Cardiac fibroblast (primary cell): ENCODE results near the gene FBXW5.
A peak's percentile ranks its signal among the peaks of the same experiment; 100 is the strongest.

Experiments
- DNase-seq, 2 donors: peaks; one replicate each; pipeline versions ENCODE4 v3.0.0 to v3.0.0-alpha.2; 2010; ENCODE audit warnings: low read depth in 2 of 2
- H3K4me3 ChIP-seq, 2 donors: replicated peaks in 1 of 2; 1 replicate in 1 of 2; 2 replicates in 1 of 2; pipeline ENCODE4 v1.5.1; 2011; ENCODE audit warnings: low read depth in 2 of 2, low read length in 2 of 2, mild to moderate bottlenecking in 2 of 2, moderate library complexity in 1 of 2
- CTCF ChIP-seq: IDR thresholded peaks from one replicate; pipeline ENCODE4 v1.5.1; 2011; ENCODE audit warnings: low read depth, mild to moderate bottlenecking, low read length, inconsistent platforms

Gene FBXW5

DNA sequence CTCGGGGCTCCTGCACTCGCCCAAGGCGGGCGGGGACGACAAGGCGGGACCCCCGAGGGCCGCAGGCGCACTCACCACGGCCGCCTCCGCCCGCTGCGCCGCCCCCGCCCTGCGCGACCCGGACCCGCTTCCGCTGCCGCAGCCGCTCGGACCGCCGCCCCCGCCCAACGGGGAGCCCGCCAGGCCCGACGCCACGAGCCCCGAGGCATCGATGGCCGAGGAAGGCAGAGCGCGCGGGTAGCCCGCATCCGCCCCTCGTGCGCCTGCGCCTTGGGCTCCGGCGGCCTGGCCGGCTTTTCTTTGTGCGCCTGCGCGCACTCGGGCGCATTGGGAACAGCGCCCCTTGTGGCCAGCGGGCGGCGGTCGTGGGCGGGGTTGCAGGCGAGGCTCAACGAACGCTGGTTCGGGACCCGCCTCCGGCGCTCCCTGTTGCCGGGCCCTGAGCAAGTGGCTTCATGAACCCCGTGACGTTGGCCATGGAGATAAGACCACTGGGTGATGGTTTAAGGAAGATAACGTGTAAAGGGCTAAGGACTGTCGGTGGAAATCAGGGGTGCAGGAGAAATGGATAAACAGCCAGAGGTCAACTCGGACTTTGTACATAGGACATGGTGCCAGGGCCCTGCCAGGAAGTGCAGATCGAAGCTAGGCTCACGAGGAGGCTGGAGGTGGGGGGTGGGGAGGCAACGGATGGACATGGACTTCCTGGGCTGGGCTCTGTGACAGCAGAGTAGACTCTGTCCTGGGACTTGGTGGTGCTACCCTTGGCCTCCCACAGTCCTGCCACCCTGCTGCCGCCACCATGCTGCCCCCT lies at the start of gene FBXW5, which contains the start of gene C8G:
Gene FBXW5, minus strand, starts transcription at position 220 of the 814 bp plus-strand sequence. CDS start 655 bp downstream, outside the sequence.
Gene C8G, plus strand, starts transcription at position 725 of the 814 bp plus-strand sequence. Its CDS starts 78 bp downstream, at position 803.
- peak; percentile 71 for TF ChIP-seq CTCF
- DNase-seq: peak; percentile 90 to 95
- H3K4me3 ChIP-seq: peak within 1 kb of the TSS; percentile 84 to 85

DNA sequence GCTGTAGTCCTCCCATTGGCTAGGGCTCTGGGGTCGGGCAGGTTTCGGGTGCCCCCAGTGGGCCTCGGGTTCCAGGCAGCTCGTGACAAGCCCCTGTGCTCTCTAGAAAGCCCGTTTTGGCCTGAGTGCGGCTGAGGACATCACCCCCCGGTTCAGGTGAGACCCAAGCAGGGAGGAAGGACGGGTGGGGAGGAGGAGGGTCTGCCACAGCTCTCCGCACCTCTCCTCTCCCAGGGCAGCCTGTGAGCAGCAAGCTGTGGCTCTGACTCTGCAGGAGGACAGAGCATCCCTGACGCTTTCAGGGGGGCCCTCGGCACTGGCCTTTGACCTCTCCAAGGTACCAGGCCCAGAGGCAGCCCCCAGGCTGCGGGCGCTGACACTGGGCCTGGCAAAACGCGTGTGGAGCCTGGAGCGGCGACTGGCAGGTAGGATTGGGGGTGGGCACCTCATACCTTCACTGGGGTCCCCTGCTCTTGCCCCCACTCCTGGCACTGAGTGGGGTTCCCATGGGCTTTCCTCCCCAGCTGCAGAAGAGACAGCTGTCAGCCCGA lies 48.4 kb upstream of the FBXW5 start:
- DNase-seq: no peak
- peak overlapping the region; percentile 71 to 73 for H3K4me3 ChIP-seq
- no peak for TF ChIP-seq CTCF

DNA sequence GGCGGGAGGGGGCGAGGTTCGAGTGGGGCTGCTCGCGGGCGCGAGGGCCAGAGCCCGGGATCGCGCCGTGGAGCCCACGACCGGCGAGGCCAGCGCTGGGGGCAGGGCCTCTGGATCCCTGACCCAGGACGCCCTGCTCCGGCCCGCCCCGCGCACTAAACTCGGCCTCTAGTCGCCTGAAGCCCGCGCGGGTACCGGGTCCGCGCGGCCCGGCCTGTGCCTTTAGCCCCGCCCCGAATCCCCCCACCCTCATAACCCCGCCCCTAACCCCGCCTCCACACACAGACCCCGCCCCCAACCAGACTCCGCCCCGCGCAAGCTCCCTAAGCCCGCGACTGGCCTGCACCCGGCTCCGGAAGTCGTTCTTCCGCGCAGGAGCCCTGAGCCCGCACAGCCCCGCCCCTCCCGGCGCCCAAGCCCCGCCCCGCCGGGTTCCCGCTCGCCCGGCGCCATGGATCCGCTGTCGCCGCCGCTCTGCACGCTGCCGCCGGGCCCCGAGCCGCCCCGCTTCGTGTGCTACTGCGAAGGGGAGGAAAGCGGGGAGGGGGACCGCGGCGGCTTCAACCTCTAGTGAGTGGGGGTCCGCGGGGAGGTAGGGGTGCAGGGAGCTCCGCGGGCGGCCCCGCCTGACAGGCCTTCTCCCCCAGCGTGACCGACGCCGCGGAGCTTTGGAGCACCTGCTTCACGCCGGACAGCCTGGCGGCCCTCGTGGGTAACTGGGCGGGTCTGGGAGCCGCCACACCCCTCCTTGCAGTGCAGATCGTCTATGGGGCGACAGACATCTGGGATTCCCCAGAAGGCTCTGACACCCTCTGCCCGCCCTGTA lies 47.7 kb upstream of the FBXW5 start, which contains the start of gene PAXX:
Gene PAXX, plus strand, starts transcription at position 430 of the 826 bp plus-strand sequence. Its CDS starts 22 bp downstream, at position 452.
- H3K4me3 ChIP-seq: peak within 1 kb of the TSS; percentile 71 to 73
- peak; percentile 88 to 94 for DNase-seq
- TF ChIP-seq CTCF: no peak

- no peak for DNase-seq
- no peak for TF ChIP-seq CTCF
- H3K4me3 ChIP-seq: no peak overlapping the region
Measured at GRCh38 chr9:136990242-136990911, 45.8 kb upstream of the FBXW5 start.

DNA sequence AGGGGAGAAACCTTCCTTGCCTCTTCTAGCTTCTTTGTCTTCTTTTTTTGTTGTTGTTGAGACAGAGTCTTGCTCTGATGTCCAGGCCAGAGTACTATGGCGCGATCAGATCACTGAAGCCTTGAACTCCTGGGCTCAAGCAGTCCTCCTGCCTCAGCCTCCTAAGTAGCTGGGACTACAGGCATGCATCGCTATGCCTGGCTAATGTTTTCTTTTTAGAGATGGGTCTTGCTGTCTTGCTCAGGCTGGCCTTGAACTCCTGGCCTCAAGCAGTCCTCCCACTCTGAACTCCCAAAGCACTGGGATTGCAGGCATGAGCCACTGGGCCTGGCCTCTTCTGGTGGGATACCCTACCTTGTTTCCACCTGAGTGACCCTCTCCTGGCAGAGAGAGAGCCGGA lies 44.3 kb upstream of the FBXW5 start:
- no peak overlapping the region for H3K4me3 ChIP-seq
- no peak for TF ChIP-seq CTCF
- DNase-seq: no peak

DNA sequence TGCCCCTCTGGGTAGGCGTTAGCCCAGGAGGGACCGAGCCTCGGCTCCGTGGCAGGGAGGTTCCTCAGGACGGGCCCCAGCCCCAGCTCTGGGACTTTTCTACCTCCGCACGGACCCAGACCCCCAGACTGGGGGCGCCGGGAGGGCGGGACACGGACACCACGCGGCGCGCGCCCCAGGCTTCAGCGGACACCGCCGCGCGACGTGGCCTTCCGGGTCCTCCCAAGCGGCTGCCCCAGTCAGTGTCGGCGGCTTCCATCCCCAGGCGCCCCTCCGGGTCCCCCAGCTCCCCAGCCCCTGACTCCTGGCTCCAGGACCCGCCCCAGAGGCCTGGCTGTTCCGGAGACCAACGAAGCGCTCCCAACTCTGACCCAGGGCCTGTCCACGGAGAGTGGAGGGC lies 41.3 kb upstream of the FBXW5 start:
- no peak overlapping the region for H3K4me3 ChIP-seq
- TF ChIP-seq CTCF: no peak

More for the DNA sequence above, 41.3 kb upstream of the FBXW5 start:
- DNase-seq: no peak
